ENCODE data around the gene LBHD2. TPM values are rescaled to one million over a fixed set of nuclear protein-coding genes. Genes with fewer than 3 reads are reported as not detected.

Gene LBHD2
- total RNA-seq, 1 experiment from 2014 or later: not detected

DNA sequence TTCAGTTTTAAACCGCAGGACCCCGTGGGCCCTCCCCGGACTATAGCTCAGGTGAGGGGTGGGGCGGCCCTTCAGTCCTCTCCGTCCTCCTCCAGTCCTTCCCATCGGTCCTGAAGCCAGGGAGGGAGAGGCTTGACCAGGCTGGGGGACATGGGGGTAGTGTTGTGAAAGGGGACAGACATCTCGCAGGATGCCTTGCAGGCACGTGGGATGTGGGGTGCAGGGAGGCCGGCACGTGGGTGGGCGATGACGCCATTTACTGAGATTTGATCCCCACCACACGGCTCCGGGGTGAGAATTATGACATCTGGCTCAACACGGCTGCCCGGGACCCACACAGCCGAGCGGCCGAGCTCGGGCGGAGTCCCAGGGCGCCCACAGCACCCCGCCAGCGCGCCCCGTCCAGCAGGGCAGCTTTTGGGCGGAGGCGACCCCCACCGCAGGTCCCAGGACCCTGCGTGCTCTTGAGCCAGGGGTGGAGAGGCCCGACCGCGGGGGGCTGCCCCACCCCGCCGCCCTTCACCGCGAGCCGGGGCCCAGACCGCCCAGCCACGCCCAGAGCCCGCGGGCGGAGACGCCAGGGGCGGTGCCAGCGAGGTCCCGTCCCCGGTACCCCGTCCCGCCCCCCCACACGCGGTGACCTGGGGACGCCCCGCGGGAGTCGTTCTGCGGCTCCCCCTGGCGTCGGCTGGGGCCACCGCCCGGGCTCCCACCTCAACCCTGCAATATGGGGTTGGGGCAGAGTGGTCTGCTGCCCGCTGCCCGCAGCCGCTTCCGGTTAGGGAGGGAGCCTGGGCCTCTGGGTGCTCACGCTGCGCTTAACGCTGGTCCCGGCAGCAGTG lies 7.3 kb downstream of the LBHD2 start:
- RAD21 ChIA-PET (ENCODE audit: low non-redundant PET in 1 of 2, low total read pairs in 2 of 2, uncharacterized antibody in 2 of 2, unreplicated experiment in 2 of 2): no interaction called here
- H4K20me1 ChIP-seq (ENCODE audit: insufficient read depth): no peaks in the 10 kb centered on the region
- BruUV-seq (replicated peaks): no TSS peak
- no peaks in the 10 kb centered on the region for H3K9me3 ChIP-seq (ENCODE audit: control insufficient read depth in 1 of 2, insufficient read depth in 1 of 2, low read depth in 1 of 2, low read length in 2 of 2)
- CTCF ChIA-PET: interaction anchor here (0.8 to 1.0 kb wide), 2 partner anchors 14 to 15 kb away, joined by 3 to 4 read pairs; no protein-coding TSS in a partner anchor
- peak overlapping the region; percentile 31 to 53 for H3K4me3 ChIP-seq (replicated peaks in 1 of 2; ENCODE audit: low read depth in 1 of 2, low read length in 2 of 2)
- peak overlapping the region; percentile 51 for H3K9ac ChIP-seq (ENCODE audit: low read length)
- peak; percentile 88 for ATAC-seq
- no peaks in the 10 kb centered on the region for H3K9me2 ChIP-seq (ENCODE audit: insufficient read depth)
- H3K27ac ChIP-seq (ENCODE audit: low read depth, low read length): peak overlapping the region; percentile 54; the same call in 1 of the 2 replicates
- intact Hi-C loops (cut with micrococcal nuclease): no loop called here
- H2AFZ ChIP-seq (ENCODE audit: low read depth, low read length, poor library complexity, severe bottlenecking): peak overlapping the region; percentile 88
- H3K27me3 ChIP-seq (ENCODE audit: insufficient read depth, low read length): no peaks in the 10 kb centered on the region
- DNase-seq (ENCODE audit: low read depth, low spot score): no peak
- H3K4me2 ChIP-seq (ENCODE audit: low read length): peak overlapping the region; percentile 88
- TF ChIP-seq YY1 (IDR thresholded peaks at IDR 0.05; ENCODE audit: extremely low read depth, insufficient replicate concordance, low read depth, low read length) (no peak), EZH2phosphoT487 (IDR thresholded peaks at IDR 0.05; ENCODE audit: borderline replicate concordance) (no peak), ELF1 (IDR thresholded peaks at IDR 0.05; ENCODE audit: borderline replicate concordance, low read depth) (no peak), POLR2AphosphoS5 (IDR thresholded peaks at IDR 0.05; ENCODE audit: low read depth, low read length) (peak; percentile 32; the same call in 1 of the 2 replicates)
- TF ChIP-seq, protein P1, sequence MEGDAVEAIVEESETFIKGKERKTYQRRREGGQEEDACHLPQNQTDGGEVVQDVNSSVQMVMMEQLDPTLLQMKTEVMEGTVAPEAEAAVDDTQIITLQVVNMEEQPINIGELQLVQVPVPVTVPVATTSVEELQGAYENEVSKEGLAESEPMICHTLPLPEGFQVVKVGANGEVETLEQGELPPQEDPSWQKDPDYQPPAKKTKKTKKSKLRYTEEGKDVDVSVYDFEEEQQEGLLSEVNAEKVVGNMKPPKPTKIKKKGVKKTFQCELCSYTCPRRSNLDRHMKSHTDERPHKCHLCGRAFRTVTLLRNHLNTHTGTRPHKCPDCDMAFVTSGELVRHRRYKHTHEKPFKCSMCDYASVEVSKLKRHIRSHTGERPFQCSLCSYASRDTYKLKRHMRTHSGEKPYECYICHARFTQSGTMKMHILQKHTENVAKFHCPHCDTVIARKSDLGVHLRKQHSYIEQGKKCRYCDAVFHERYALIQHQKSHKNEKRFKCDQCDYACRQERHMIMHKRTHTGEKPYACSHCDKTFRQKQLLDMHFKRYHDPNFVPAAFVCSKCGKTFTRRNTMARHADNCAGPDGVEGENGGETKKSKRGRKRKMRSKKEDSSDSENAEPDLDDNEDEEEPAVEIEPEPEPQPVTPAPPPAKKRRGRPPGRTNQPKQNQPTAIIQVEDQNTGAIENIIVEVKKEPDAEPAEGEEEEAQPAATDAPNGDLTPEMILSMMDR (IDR thresholded peaks at IDR 0.05 in 2 of 3, conservative IDR thresholded peaks at IDR 0.05 in 1 of 3; ENCODE audit: borderline replicate concordance in 1 of 3, insufficient read depth in 1 of 3, low read depth in 2 of 3, low read length in 2 of 3): peak; percentile 28 to 42 (median 38); a peak in 5 of 6 replicates
- POLR2A ChIA-PET: no interaction called here
- peaks cover 8 to 13% of the 10 kb centered on the region in 2 experiments for H3K4me1 ChIP-seq (ENCODE audit: control insufficient read depth in 1 of 2, insufficient read depth in 2 of 2, low read length in 2 of 2)
- H3K36me3 ChIP-seq (ENCODE audit: control insufficient read depth in 1 of 2, insufficient read depth in 2 of 2, low read length in 2 of 2): no peaks in the 10 kb centered on the region
- H3K79me2 ChIP-seq (ENCODE audit: insufficient read depth, low read length): no peaks in the 10 kb centered on the region
